ENCODE data around the gene ASB1.

ASB1 gene

GRCh38 chr2:238498188-238498587, 71.5 kb downstream of the ASB1 start:
- DNase-seq, result no peak

- DNase-seq, result no peak
Observed at GRCh38 chr2:238498691-238499295, 72.1 kb downstream of the ASB1 start.

GRCh38 chr2:238499731-238500580, 73.2 kb downstream of the ASB1 start:
- DNase-seq, result peak; percentile 89

GRCh38 chr2:238501311-238501710, 74.6 kb downstream of the ASB1 start:
- DNase-seq, result no peak
